Muscle layer of colon (tissue), 2 donors: Measurements from ENCODE around the gene BPIFB2.

Source experiments
- H3K27ac ChIP-seq: one replicate; pipeline ENCODE4 v1.7.0; 2013; ENCODE audit warnings: low read depth, mild to moderate bottlenecking, low read length, moderate library complexity
- H3K27me3 ChIP-seq, 2 donors: one replicate each; pipeline ENCODE4 v1.7.0; 2013; ENCODE audit warnings: low read length in 2 of 2, mild to moderate bottlenecking in 2 of 2; ENCODE audit not compliant: insufficient read depth in 2 of 2, control insufficient read depth in 1 of 2
- H3K36me3 ChIP-seq: one replicate; pipeline ENCODE4 v1.7.0; 2013; ENCODE audit warnings: mild to moderate bottlenecking, low read length; ENCODE audit not compliant: insufficient read depth
- H3K4me1 ChIP-seq: one replicate; pipeline ENCODE4 v1.7.0; 2013; ENCODE audit warnings: mild to moderate bottlenecking, low read length; ENCODE audit not compliant: insufficient read depth
- H3K4me3 ChIP-seq, 2 donors: one replicate each; pipeline ENCODE4 v1.7.0; 2013; ENCODE audit warnings: low read length in 2 of 2, low read depth in 1 of 2, mild to moderate bottlenecking in 1 of 2, moderate library complexity in 1 of 2
- H3K9ac ChIP-seq: one replicate; pipeline ENCODE4 v1.7.0; 2013; ENCODE audit warnings: low read length
- H3K9me3 ChIP-seq: one replicate; pipeline ENCODE4 v1.7.0; 2013; ENCODE audit warnings: mild to moderate bottlenecking, low read length
- donor health status: abdominal sarcoma.
- donor health status: Adenocarcinoma of cecum.

Gene BPIFB2

GRCh38 chr20:33013701-33014326, 6.3 kb downstream of the BPIFB2 start:
- H3K27me3 ChIP-seq: no peaks in the 10 kb centered on the region
- no peaks in the 10 kb centered on the region for H3K4me1 ChIP-seq
- H3K4me3 ChIP-seq: no peak overlapping the region
- H3K36me3 ChIP-seq: no peaks in the 10 kb centered on the region
- H3K9ac ChIP-seq: no peak overlapping the region
- no peak overlapping the region for H3K27ac ChIP-seq
- H3K9me3 ChIP-seq: no peaks in the 10 kb centered on the region

DNA sequence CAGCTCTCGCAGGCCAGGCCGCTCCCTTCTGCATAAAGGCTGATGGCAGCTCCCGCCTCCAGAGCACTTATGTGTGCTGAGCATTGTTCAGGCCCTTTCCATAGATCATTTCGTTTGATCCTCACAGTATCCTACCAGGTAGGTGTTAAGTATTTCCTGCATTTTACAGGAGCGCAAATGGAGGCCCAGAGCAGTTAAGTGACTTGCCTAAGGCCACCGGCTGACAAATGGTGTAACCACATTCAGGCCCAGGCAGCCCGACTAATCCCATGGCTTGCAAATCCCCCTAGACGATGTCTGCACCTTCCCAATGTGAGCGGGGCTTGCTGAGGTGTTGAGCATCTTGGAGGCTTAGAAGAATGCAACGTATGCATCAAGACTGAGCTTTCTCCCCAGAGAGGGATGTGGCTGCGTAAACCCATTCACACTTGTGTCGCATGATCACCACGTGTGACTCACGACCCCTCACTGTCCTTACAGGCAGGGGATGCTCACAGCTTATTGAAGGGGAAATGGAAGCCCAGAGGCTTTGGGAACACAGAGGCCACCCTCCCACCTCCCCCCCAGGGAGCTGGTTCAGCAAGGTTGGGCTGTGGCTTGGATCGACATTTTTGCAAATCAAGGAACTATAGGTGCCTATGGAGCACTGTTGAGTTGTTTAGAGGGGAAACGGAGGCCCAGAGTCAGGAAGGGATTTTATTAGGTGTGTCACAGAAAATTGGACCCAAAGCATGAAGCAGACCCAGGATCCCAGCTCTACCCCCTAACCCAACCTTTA, 7.0 kb downstream of the BPIFB2 start:
- no peaks in the 10 kb centered on the region for H3K9me3 ChIP-seq

DNA sequence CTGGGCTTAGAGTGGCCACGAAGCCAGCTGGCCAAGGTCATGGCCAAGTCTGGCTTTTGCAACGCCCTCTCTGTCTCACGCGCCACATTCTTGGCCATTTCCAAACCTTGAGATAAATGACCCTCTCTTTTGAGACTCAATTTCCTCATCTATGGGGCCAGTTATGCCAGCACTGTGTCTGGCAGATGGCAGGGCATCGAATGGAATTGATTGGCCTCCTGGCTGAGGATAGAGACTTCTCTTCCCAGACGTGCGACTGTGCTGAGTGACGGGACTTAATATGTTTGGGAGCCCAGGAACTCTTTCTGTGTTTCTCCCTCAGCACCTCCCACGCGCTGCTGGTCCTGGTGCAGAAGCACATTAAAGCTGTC, 7.6 kb downstream of the BPIFB2 start:
- Histone ChIP-seq H3K27ac (no peak overlapping the region), H3K4me1 (no peaks in the 10 kb centered on the region), H3K27me3 (no peaks in the 10 kb centered on the region), H3K4me3 (no peak overlapping the region), H3K9me3 (no peaks in the 10 kb centered on the region), H3K9ac (no peak overlapping the region), H3K36me3 (no peaks in the 10 kb centered on the region)

More for the DNA sequence above, 7.0 kb downstream of the BPIFB2 start:
- no peaks in the 10 kb centered on the region for H3K4me1 ChIP-seq
- no peak overlapping the region for H3K9ac ChIP-seq
- no peak overlapping the region for H3K4me3 ChIP-seq
- no peaks in the 10 kb centered on the region for H3K36me3 ChIP-seq
- no peaks in the 10 kb centered on the region for H3K27me3 ChIP-seq
- no peak overlapping the region for H3K27ac ChIP-seq

- no peaks in the 10 kb centered on the region for H3K27me3 ChIP-seq
- no peaks in the 10 kb centered on the region for H3K9me3 ChIP-seq
- no peak overlapping the region for H3K27ac ChIP-seq
- H3K4me3 ChIP-seq: no peak overlapping the region
- H3K36me3 ChIP-seq: no peaks in the 10 kb centered on the region
- H3K4me1 ChIP-seq: no peaks in the 10 kb centered on the region
- H3K9ac ChIP-seq: no peak overlapping the region
These were observed 8.4 kb downstream of the BPIFB2 start for GRCh38 chr20:33015700-33016580.

- Histone ChIP-seq H3K4me1 (no peaks in the 10 kb centered on the region), H3K4me3 (no peak overlapping the region), H3K9me3 (no peaks in the 10 kb centered on the region), H3K27me3 (no peaks in the 10 kb centered on the region), H3K9ac (no peak overlapping the region), H3K36me3 (no peaks in the 10 kb centered on the region), H3K27ac (no peak overlapping the region)
These were observed 9.1 kb downstream of the BPIFB2 start for GRCh38 chr20:33016581-33017109.

- Histone ChIP-seq H3K4me3 (no peak overlapping the region), H3K36me3 (no peaks in the 10 kb centered on the region), H3K9me3 (no peaks in the 10 kb centered on the region), H3K9ac (no peak overlapping the region), H3K4me1 (no peaks in the 10 kb centered on the region), H3K27ac (no peak overlapping the region), H3K27me3 (no peaks in the 10 kb centered on the region)
These were observed 10.0 kb downstream of the BPIFB2 start for GRCh38 chr20:33017542-33017941.

GRCh38 chr20:33018169-33018931, 10.8 kb downstream of the BPIFB2 start:
- Histone ChIP-seq H3K4me3 (no peak overlapping the region), H3K27me3 (no peaks in the 10 kb centered on the region), H3K9ac (no peak overlapping the region), H3K36me3 (no peaks in the 10 kb centered on the region), H3K27ac (no peak overlapping the region), H3K9me3 (no peaks in the 10 kb centered on the region), H3K4me1 (no peaks in the 10 kb centered on the region)

DNA sequence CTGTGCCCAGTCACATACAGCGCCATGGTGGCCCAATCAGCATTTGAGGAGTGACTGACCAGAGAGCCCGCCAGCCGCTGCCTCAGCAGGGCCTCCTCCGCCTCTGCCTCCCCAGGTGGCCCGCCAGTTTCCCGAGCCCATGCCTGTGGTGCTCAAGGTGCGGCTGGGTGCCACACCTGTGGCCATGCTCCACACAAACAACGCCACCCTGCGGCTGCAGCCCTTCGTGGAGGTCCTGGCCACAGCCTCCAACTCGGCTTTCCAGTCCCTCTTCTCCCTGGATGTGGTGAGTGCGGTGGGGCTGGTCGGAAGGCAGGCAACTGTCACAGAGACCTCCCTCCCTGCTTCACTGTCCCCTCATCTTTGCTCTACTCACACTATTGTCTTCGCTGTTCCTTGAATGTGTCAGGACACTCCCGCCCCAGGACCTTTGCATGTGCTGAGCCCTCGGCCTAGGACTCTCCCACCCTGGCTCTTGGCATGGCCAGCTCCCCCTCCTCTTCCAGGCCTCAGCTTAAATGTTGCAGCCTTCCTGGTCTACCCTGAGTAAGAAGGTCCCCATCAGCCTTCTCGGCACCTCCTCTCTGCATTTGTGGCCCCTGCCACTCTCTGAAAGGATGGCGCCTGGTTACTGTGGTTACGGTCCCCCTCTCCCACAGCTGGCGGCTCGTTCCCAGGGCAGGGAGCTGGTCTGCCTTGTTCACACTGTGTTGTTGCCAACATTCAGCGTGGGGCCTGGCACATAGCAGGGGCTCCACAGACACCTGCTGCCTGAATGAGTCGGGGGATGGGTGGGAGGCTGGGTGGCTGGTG, 12.2 kb downstream of the BPIFB2 start:
- H3K4me3 ChIP-seq: no peak overlapping the region
- no peak overlapping the region for H3K27ac ChIP-seq
- H3K9me3 ChIP-seq: no peaks in the 10 kb centered on the region
- no peaks in the 10 kb centered on the region for H3K4me1 ChIP-seq
- no peak overlapping the region for H3K9ac ChIP-seq
- H3K27me3 ChIP-seq: no peaks in the 10 kb centered on the region
- no peaks in the 10 kb centered on the region for H3K36me3 ChIP-seq

GRCh38 chr20:33020278-33021161, 13.0 kb downstream of the BPIFB2 start:
- no peaks in the 10 kb centered on the region for H3K9me3 ChIP-seq
- H3K36me3 ChIP-seq: no peaks in the 10 kb centered on the region
- no peak overlapping the region for H3K27ac ChIP-seq
- no peaks in the 10 kb centered on the region for H3K27me3 ChIP-seq
- H3K4me3 ChIP-seq: no peak overlapping the region
- H3K9ac ChIP-seq: no peak overlapping the region
- no peaks in the 10 kb centered on the region for H3K4me1 ChIP-seq

DNA sequence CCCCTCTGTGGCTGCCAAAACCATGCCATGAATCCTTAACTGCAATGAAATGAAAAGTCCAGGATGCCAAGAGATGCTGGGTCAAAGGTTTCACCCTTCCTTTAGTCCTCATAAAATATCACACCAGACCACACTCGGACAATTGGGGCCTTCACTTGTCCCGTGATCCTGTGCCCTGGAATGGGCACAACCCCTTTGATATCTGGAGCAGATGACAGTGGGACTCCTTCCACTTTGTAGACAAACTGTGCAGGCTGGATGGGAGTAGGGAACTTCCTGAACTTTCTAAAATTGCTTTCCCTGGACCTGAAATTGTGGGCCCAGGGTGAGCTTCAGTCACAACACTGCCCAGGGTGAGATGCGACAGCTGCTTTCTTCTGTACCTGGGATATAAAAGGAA, 14.4 kb downstream of the BPIFB2 start:
- Histone ChIP-seq H3K36me3 (no peaks in the 10 kb centered on the region), H3K27ac (no peak overlapping the region), H3K4me3 (no peak overlapping the region), H3K9me3 (no peaks in the 10 kb centered on the region), H3K27me3 (no peaks in the 10 kb centered on the region), H3K4me1 (no peaks in the 10 kb centered on the region), H3K9ac (no peak overlapping the region)
